Testis (tissue), 3 donors: ENCODE measurements around the gene ZNF740. TPM values are rescaled to one million over a fixed set of nuclear protein-coding genes. Genes with fewer than 3 reads are reported as not detected.

Experiments used
- DNase-seq: peaks from one replicate; pipeline ENCODE4 v3.0.0-alpha.2; 2019
- H3K27ac ChIP-seq, 2 donors: fragments of 200-600 bp; sonication (generic); one replicate each; pipeline ENCODE4 v1.5.1; 2019
- H3K27me3 ChIP-seq: fragments of 200-600 bp; sonication (generic); one replicate; pipeline ENCODE4 v1.5.1; 2019
- H3K36me3 ChIP-seq: fragments of 200-600 bp; sonication (generic); one replicate; pipeline ENCODE4 v1.5.1; 2017; ENCODE audit warnings: low read depth; ENCODE audit errors: missing control alignments
- H3K4me1 ChIP-seq: fragments of 200-600 bp; sonication (generic); one replicate; pipeline ENCODE4 v1.5.1; 2019
- H3K4me3 ChIP-seq, 2 donors: fragments of 200-600 bp; sonication (generic); one replicate each; pipeline ENCODE4 v1.5.1; 2017 to 2019
- H3K9me3 ChIP-seq: fragments of 200-600 bp; sonication (generic); one replicate; pipeline ENCODE4 v1.5.1; 2017
- POLR2A ChIP-seq: fragments of 450-650 bp; IDR thresholded peaks from one replicate; pipeline ENCODE4 v1.6.1; 2017; ENCODE audit warnings: antibody characterized with exemption, mild to moderate bottlenecking, moderate library complexity
- WGBS, 2 donors: methylation state at CpG; one replicate each; pipeline ENCODE4 v1.1.5; 2018; 5-methylcytosine and 5-hydroxymethylcytosine counted together
- intact Hi-C: fragments of 100-400 bp; cut with DNase I; formaldehyde crosslinking; loops from one replicate; pipeline ENCODE4 v1.15.1; 2023; ENCODE audit warnings: low total_unique reads
- polyA plus RNA-seq: library from polyadenylated mRNA; stranded (reverse); fragments of 350-450 nt; fragmentation: Illumina TruSeq; extraction: RNeasy Lipid Tissue Mini Kit (QIAGEN cat#74804); gene quantifications from one replicate; pipeline ENCODE4 v1.2.3, GENCODE V29; 2014; ENCODE audit warnings: low read depth, low replicate concordance; ENCODE audit not compliant: insufficient read depth
- total RNA-seq, 2 donors: library from RNA; depleted of rRNA; stranded (reverse); fragments of >200 nt; gene quantifications; one replicate each; pipeline ENCODE4 v1.2.3, GENCODE V29; 2016
- TF ChIP-seq, protein P1 (sequence below), 3 experiments: fragments of 450-650 bp in 2 of 3; fragments of 200-600 bp in 1 of 3; sonication (generic) in 1 of 3; IDR thresholded peaks; one replicate each; pipeline ENCODE4 v1.5.1; 2016 to 2019; ENCODE audit warnings: antibody characterized with exemption in 3 of 3, mild to moderate bottlenecking in 2 of 3, moderate library complexity in 1 of 3

Gene ZNF740
- total and polyA plus RNA-seq, 3 donors from 2014 or later, result 15.6 to 27.2 (median 19.8) TPM

DNA sequence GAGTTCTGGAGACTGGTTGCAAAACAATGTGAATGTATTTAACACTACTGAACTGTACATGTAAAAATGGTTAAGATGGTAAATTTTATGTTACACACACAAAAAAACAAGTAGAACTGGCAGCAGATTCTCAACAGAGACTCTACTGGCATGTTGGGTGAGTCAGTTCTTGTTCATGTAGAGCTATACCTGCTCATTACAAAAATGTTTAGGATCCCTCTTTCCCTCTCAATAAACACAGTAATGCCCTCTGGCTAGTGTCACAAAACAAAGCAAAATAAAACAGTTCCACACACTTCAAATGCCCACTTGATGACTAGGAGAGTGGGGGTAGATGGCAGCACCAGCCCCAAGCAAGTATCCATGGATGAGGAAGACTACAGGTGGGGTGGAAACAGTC is 13.7 kb upstream of the ZNF740 start:
- no peak for DNase-seq
- Histone ChIP-seq H3K4me3 (no peak overlapping the region), H3K36me3 (no peaks in the 10 kb centered on the region), H3K9me3 (no peaks in the 10 kb centered on the region), H3K27ac (no peak overlapping the region), H3K4me1 (peaks cover 8% of the 10 kb centered on the region), H3K27me3 (no peaks in the 10 kb centered on the region)
- intact Hi-C loops, result no loop called here
- TF ChIP-seq POLR2A, result no peak
- TF ChIP-seq, protein P1, sequence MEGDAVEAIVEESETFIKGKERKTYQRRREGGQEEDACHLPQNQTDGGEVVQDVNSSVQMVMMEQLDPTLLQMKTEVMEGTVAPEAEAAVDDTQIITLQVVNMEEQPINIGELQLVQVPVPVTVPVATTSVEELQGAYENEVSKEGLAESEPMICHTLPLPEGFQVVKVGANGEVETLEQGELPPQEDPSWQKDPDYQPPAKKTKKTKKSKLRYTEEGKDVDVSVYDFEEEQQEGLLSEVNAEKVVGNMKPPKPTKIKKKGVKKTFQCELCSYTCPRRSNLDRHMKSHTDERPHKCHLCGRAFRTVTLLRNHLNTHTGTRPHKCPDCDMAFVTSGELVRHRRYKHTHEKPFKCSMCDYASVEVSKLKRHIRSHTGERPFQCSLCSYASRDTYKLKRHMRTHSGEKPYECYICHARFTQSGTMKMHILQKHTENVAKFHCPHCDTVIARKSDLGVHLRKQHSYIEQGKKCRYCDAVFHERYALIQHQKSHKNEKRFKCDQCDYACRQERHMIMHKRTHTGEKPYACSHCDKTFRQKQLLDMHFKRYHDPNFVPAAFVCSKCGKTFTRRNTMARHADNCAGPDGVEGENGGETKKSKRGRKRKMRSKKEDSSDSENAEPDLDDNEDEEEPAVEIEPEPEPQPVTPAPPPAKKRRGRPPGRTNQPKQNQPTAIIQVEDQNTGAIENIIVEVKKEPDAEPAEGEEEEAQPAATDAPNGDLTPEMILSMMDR (IDR thresholded peaks at IDR 0.05), result no peak

DNA sequence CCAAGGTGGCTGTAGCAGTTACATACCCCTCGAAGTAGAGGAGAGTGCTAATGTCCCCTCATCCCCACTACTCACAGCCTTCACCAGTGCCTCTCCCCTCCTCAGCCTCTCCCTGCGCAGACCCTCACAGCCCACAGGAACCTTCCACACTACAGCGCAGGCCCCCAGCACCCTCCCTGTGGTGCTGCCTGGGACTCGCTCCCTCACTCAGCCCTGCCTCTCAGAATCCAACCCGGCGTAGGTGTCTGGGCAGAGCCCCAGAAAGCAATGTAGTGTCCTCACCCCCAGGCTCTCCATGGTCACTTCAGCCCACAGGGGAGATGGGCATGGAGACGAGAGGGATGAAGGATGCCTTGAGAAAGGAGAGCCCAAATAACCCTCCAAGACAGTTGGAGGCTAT is 10.9 kb upstream of the ZNF740 start:
- Histone ChIP-seq H3K9me3 (no peaks in the 10 kb centered on the region), H3K4me1 (peaks cover 11% of the 10 kb centered on the region), H3K4me3 (no peak overlapping the region), H3K27me3 (no peaks in the 10 kb centered on the region), H3K36me3 (no peaks in the 10 kb centered on the region), H3K27ac (no peak overlapping the region)
- WGBS, 2 donors, result 94 to 97% methylated on average over 6 to 7 of the region's 7 CpGs
- intact Hi-C loops, result no loop called here
- TF ChIP-seq, protein P1 (IDR thresholded peaks at IDR 0.05), result no peak
- TF ChIP-seq POLR2A, result no peak
- no peak for DNase-seq

DNA sequence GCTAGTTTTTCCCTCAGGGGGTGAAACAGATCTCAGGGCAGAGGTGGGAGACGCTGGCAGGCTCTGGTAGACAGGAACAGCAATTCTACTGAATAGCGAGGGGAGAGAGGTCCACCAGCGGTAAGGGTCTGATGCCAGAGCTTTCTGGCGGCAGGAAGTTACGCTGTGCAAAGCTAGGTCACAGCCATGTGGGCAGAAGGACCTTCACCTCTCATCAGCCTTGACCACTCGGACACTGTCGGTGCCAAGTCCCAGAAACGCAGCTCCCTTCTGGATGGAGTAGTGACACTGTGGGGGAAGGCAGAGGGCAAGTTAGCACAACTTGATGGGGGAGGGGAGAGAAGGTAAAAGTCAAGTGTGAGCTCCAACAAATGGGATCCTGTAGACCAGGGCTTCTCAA is 10.3 kb upstream of the ZNF740 start:
- TF ChIP-seq POLR2A, result no peak
- TF ChIP-seq, protein P1 (IDR thresholded peaks at IDR 0.05), result no peak
- intact Hi-C loops, result no loop called here
- Histone ChIP-seq H3K36me3 (no peaks in the 10 kb centered on the region), H3K4me1 (peaks cover 13% of the 10 kb centered on the region), H3K27ac (no peak overlapping the region), H3K27me3 (no peaks in the 10 kb centered on the region), H3K9me3 (no peaks in the 10 kb centered on the region), H3K4me3 (no peak overlapping the region)
- DNase-seq, result no peak
- WGBS, 2 donors, result 68 to 71% methylated on average over 8 of the region's 8 CpGs

DNA sequence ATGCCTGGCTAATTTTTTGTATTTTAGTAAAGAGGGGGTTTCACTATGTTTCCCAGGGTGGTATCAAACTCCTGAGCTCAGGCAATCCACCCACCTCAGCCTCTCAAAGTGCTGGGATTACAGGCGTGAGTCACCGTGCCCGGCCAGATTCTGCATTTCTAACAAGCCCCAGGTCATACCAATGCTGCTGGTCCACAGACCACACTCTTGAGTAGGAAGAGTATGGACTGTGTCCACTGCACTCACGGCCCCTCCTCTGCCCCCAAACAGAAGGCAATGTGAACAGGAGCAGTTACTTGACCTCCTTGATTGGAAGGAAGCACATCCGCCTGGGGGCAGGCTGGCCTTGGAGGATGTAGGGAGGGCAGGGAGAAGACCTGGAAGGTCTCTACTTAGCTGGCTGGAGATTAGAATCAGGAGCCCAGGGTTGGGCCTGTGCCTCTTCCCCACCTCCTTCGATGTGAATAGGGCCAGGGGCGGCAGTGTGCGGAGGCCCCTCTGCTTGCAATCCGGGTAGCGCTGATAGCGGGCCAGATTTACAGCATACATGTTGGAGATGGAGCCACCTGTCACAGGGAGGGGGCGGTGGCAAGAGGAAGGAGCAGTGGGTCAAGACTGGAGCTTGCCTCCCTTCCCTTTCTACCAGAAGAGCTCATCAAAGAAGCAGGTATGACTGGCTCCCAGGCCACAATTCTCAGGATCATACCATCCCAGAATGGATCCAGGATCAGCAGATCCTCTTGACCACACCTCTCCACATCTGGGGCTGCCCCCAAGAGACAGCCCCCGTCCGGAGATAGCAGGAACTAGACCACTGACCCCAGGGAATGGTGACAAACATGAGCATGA is 9.4 kb upstream of the ZNF740 start:
- Histone ChIP-seq H3K27me3 (no peaks in the 10 kb centered on the region), H3K27ac (no peak overlapping the region), H3K36me3 (no peaks in the 10 kb centered on the region), H3K4me1 (peaks cover 15% of the 10 kb centered on the region), H3K4me3 (no peak overlapping the region), H3K9me3 (no peaks in the 10 kb centered on the region)
- no peak for DNase-seq
- intact Hi-C loops, result no loop called here
- 69 to 84% methylated on average over 14 of the region's 14 CpGs for WGBS, 2 donors
- TF ChIP-seq, protein P1 (IDR thresholded peaks at IDR 0.05), result no peak
- TF ChIP-seq POLR2A, result no peak
